Measurements from ENCODE around the gene IKZF3.

IKZF3 gene

DNA sequence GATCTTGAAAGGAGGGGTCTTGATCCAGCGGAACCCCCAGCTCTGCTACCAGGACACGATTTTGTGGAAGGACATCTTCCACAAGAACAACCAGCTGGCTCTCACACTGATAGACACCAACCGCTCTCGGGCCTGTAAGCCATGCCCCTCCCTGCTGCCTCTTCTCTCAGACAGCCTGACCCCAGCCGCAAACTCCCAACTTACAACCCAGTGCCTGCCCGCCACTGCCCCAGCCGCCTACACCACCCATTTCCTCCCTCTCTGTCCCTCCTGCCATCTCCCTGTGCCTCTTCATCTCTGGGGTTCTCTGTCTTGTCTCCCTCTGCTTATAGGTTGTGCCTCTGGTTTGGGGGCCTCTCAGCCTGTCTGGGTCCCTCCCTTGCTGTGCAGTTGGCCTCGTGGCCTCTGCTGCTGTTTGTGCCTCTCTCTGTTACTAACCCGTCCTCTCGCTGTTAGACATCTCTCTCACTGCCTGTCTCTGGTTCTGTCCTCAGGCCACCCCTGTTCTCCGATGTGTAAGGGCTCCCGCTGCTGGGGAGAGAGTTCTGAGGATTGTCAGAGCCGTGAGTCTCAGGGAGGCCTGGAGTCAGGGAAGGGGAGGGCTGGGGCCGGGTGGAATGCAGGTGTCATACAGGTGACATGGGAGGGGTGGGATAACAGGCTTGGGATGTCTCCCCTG, 154.7 kb downstream of the IKZF3 start:
- no peak overlapping the region for H2AFZ ChIP-seq (ENCODE audit: low read depth, low read length)
- H3K9ac ChIP-seq (ENCODE audit: low read length): no peak overlapping the region
- no peaks in the 10 kb centered on the region for H3K27me3 ChIP-seq (ENCODE audit: low read depth, low read length)
- H4K20me1 ChIP-seq (ENCODE audit: insufficient read depth, low read length): no peaks in the 10 kb centered on the region
- H3K4me2 ChIP-seq (ENCODE audit: low read length): no peak overlapping the region
- H3K4me1 ChIP-seq (ENCODE audit: low read length): no peaks in the 10 kb centered on the region
- no peaks in the 10 kb centered on the region for H3K9me3 ChIP-seq (ENCODE audit: insufficient read depth, low read length)
- no peak for TF ChIP-seq EZH2phosphoT487 (IDR thresholded peaks at IDR 0.05; ENCODE audit: low read depth)
- TF ChIP-seq CTCF (IDR thresholded peaks at IDR 0.05; ENCODE audit: low read depth, low read length): no peak
- no peak overlapping the region for H3K27ac ChIP-seq (ENCODE audit: low read length)
- H3K4me3 ChIP-seq (ENCODE audit: low read length): no peak overlapping the region
- no peaks in the 10 kb centered on the region for H3K36me3 ChIP-seq (replicated peaks; ENCODE audit: low read depth, low read length)
- H3K79me2 ChIP-seq (ENCODE audit: low read length): no peaks in the 10 kb centered on the region
